Measurements from ENCODE around the gene CCDC186.

DNA sequence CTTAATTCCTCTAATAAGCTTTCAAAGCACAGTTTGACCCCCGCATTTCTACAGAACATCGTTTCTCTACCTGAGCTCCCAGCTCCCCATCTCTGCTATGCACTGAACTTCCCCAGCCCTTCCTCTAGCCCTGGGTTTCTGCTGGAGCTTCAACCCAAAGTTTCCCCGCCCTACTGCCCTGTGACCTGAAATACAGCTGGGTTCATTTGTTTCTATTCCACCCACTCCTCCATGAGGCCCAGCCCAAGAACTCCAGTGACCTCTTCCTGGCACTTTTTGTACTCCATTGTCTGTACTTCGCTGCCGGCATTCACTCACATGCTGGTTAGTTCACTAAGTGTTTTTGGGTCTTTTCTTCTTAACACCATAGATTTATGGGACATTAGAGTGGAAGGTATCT, 94.6 kb downstream of the CCDC186 start:
- TF ChIP-seq EZH2phosphoT487 (IDR thresholded peaks at IDR 0.05; ENCODE audit: low read depth, severe bottlenecking, unreplicated experiment): no peak
- no peak for TF ChIP-seq EZH2 (IDR thresholded peaks at IDR 0.05; ENCODE audit: borderline replicate concordance)
- TF ChIP-seq, protein P1, sequence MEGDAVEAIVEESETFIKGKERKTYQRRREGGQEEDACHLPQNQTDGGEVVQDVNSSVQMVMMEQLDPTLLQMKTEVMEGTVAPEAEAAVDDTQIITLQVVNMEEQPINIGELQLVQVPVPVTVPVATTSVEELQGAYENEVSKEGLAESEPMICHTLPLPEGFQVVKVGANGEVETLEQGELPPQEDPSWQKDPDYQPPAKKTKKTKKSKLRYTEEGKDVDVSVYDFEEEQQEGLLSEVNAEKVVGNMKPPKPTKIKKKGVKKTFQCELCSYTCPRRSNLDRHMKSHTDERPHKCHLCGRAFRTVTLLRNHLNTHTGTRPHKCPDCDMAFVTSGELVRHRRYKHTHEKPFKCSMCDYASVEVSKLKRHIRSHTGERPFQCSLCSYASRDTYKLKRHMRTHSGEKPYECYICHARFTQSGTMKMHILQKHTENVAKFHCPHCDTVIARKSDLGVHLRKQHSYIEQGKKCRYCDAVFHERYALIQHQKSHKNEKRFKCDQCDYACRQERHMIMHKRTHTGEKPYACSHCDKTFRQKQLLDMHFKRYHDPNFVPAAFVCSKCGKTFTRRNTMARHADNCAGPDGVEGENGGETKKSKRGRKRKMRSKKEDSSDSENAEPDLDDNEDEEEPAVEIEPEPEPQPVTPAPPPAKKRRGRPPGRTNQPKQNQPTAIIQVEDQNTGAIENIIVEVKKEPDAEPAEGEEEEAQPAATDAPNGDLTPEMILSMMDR (IDR thresholded peaks at IDR 0.05; ENCODE audit: poor library complexity): no peak
